ENCODE results near the gene DCT. TPM values are rescaled to one million over a fixed set of nuclear protein-coding genes. Genes with fewer than 3 reads are reported as not detected.

DCT gene
- total and polyA plus RNA-seq, 2 donors (not counting 1 experiment from before 2014, with no cell fraction given) = 0.17 TPM; not detected in 1

DNA sequence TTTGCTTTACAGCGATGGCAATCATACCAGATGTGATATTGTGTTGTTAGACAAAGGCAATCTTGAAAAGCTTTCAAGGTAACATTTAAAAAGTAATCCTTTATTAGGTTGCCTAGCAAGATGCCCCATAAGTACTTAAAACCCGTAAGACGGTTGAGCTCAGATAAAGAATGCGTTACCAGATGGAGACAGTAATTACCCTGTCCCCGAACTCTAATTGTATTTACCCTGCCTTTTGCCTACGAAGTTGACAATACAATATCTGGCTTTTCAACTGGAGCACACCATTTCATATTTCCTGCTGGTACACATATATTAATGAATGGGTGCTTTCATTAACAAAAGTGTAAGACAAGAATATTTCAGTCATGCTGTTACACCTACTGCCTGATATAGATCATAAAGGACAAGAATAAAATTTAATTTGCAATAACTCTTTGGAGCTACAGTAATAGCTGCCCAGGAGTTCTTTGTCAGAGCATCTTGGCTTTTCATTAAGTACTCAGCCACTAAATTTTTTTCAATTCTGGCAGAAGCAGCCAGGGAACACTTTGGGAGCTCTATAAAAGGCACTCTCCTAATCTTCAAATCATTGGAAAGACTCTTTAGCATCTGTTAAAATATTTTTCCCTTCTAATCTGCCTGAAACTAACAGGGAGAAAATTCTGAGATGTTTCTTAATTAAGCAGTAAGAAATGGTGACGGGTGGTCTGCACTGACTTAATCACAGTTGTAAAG lies 63.8 kb downstream of the DCT start:
- Histone ChIP-seq H3K4me2 (ENCODE audit: extremely low read depth, insufficient read depth, low read length) (no peak overlapping the region), H3K4me3 (replicated peaks in 1 of 4; ENCODE audit: control extremely low read depth in 1 of 4, insufficient read depth in 1 of 4, low read depth in 3 of 4, low read length in 4 of 4) (no peak overlapping the region), H4K20me1 (ENCODE audit: control insufficient read depth, extremely low read depth, insufficient read depth, low read length) (no peaks in the 10 kb centered on the region), H3K9ac (ENCODE audit: insufficient read depth, low read length) (no peak overlapping the region), H3K27me3 (ENCODE audit: control insufficient read depth, insufficient read depth, low read length) (no peaks in the 10 kb centered on the region), H3K27ac (ENCODE audit: insufficient read depth, low read length) (no peak overlapping the region), H3K9me3 (ENCODE audit: control insufficient read depth, insufficient read depth, low read depth, low read length) (no peaks in the 10 kb centered on the region), H3K79me2 (ENCODE audit: control insufficient read depth, insufficient read depth, low read length) (no peaks in the 10 kb centered on the region), H2AFZ (ENCODE audit: low read length) (no peak overlapping the region), H3K4me1 (ENCODE audit: control insufficient read depth, extremely low read depth, insufficient read depth, low read length) (no peaks in the 10 kb centered on the region), H3K36me3 (ENCODE audit: control insufficient read depth, insufficient read depth, low read length) (no peaks in the 10 kb centered on the region)
- no peak for DNase-seq (ENCODE audit: low read depth in 2 of 2)
- no peak for TF ChIP-seq EZH2 (IDR thresholded peaks at IDR 0.05; ENCODE audit: low read length, missing control alignments)
- TF ChIP-seq, protein P1, sequence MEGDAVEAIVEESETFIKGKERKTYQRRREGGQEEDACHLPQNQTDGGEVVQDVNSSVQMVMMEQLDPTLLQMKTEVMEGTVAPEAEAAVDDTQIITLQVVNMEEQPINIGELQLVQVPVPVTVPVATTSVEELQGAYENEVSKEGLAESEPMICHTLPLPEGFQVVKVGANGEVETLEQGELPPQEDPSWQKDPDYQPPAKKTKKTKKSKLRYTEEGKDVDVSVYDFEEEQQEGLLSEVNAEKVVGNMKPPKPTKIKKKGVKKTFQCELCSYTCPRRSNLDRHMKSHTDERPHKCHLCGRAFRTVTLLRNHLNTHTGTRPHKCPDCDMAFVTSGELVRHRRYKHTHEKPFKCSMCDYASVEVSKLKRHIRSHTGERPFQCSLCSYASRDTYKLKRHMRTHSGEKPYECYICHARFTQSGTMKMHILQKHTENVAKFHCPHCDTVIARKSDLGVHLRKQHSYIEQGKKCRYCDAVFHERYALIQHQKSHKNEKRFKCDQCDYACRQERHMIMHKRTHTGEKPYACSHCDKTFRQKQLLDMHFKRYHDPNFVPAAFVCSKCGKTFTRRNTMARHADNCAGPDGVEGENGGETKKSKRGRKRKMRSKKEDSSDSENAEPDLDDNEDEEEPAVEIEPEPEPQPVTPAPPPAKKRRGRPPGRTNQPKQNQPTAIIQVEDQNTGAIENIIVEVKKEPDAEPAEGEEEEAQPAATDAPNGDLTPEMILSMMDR (conservative IDR thresholded peaks at IDR 0.05 in 1 of 2, IDR thresholded peaks at IDR 0.05 in 1 of 2; ENCODE audit: low read depth in 1 of 2, low read length in 2 of 2) = no peak

DNA sequence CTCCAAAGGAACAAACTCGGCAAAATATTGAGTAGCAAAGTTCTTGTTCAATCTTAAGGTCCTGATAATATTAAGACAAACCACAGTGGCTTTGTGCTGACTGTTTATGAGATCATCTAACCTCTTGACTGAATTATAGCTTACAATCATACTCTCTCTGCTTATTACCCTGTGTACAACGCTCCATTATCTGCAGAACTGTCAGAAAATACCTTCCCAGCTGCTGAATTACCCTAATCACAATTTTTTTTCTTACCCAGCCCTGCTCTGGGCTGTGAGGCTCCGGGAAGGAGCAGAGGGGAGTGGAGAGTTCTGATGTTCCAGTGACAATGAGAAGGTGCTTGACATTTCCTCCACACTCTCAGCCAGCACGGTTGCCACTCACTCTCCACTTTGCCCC lies 64.8 kb downstream of the DCT start:
- no peaks in the 10 kb centered on the region for H3K36me3 ChIP-seq (ENCODE audit: control insufficient read depth, insufficient read depth, low read length)
- H3K4me1 ChIP-seq (ENCODE audit: control insufficient read depth, extremely low read depth, insufficient read depth, low read length) = no peaks in the 10 kb centered on the region
- no peak overlapping the region for H3K4me2 ChIP-seq (ENCODE audit: extremely low read depth, insufficient read depth, low read length)
- no peak overlapping the region for H3K4me3 ChIP-seq (replicated peaks in 1 of 4; ENCODE audit: control extremely low read depth in 1 of 4, insufficient read depth in 1 of 4, low read depth in 3 of 4, low read length in 4 of 4)
- no peak for DNase-seq (ENCODE audit: low read depth in 2 of 2)
- no peaks in the 10 kb centered on the region for H3K9me3 ChIP-seq (ENCODE audit: control insufficient read depth, insufficient read depth, low read depth, low read length)
- no peak overlapping the region for H3K27ac ChIP-seq (ENCODE audit: insufficient read depth, low read length)
- TF ChIP-seq EZH2 (IDR thresholded peaks at IDR 0.05; ENCODE audit: low read length, missing control alignments) = no peak
- TF ChIP-seq, protein P1 (conservative IDR thresholded peaks at IDR 0.05 in 1 of 2, IDR thresholded peaks at IDR 0.05 in 1 of 2; ENCODE audit: low read depth in 1 of 2, low read length in 2 of 2) = no peak
- no peaks in the 10 kb centered on the region for H3K79me2 ChIP-seq (ENCODE audit: control insufficient read depth, insufficient read depth, low read length)
- no peak overlapping the region for H3K9ac ChIP-seq (ENCODE audit: insufficient read depth, low read length)
- H4K20me1 ChIP-seq (ENCODE audit: control insufficient read depth, extremely low read depth, insufficient read depth, low read length) = no peaks in the 10 kb centered on the region
- no peak overlapping the region for H2AFZ ChIP-seq (ENCODE audit: low read length)
- no peaks in the 10 kb centered on the region for H3K27me3 ChIP-seq (ENCODE audit: control insufficient read depth, insufficient read depth, low read length)

DNA sequence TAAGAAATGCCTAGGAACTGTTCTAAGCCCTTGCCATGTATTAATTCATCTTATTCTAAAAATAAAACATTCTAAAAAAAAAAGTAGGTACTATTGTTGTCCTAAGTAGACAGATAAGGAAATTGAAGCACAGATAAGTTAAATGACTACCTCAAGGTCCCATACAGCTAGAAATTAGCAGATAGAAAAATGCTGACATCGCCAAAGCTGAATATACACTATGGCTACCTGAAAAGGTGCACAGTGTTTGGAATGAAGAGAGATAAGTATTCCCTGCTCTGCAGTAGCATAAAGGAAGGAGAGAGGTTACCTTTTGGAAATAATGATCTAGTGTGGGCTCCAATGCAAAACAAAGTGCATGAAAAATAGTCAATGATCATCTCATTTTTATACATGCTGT lies 65.3 kb downstream of the DCT start:
- Histone ChIP-seq H3K9ac (ENCODE audit: insufficient read depth, low read length) (no peak overlapping the region), H3K4me3 (replicated peaks in 1 of 4; ENCODE audit: control extremely low read depth in 1 of 4, insufficient read depth in 1 of 4, low read depth in 3 of 4, low read length in 4 of 4) (no peak overlapping the region), H3K79me2 (ENCODE audit: control insufficient read depth, insufficient read depth, low read length) (no peaks in the 10 kb centered on the region), H3K27me3 (ENCODE audit: control insufficient read depth, insufficient read depth, low read length) (no peaks in the 10 kb centered on the region), H3K4me2 (ENCODE audit: extremely low read depth, insufficient read depth, low read length) (no peak overlapping the region), H3K36me3 (ENCODE audit: control insufficient read depth, insufficient read depth, low read length) (no peaks in the 10 kb centered on the region), H2AFZ (ENCODE audit: low read length) (no peak overlapping the region), H4K20me1 (ENCODE audit: control insufficient read depth, extremely low read depth, insufficient read depth, low read length) (no peaks in the 10 kb centered on the region), H3K4me1 (ENCODE audit: control insufficient read depth, extremely low read depth, insufficient read depth, low read length) (no peaks in the 10 kb centered on the region), H3K9me3 (ENCODE audit: control insufficient read depth, insufficient read depth, low read depth, low read length) (no peaks in the 10 kb centered on the region), H3K27ac (ENCODE audit: insufficient read depth, low read length) (no peak overlapping the region)
- TF ChIP-seq, protein P1 (conservative IDR thresholded peaks at IDR 0.05 in 1 of 2, IDR thresholded peaks at IDR 0.05 in 1 of 2; ENCODE audit: low read depth in 1 of 2, low read length in 2 of 2) = no peak
- no peak for TF ChIP-seq EZH2 (IDR thresholded peaks at IDR 0.05; ENCODE audit: low read length, missing control alignments)
- no peak for DNase-seq (ENCODE audit: low read depth in 2 of 2)
